DND-41 (cell line): ENCODE measurements around the gene SMS.

Experiments used
- ATAC-seq: fragments of 200-7000 bp; cut with Tn5 transposase; 3 replicates; pipeline ENCODE4 v1.9.1; 2021; ENCODE audit warnings: low read depth; ENCODE audit not compliant: insufficient read depth
- DNase-seq: peaks from one replicate; pipeline ENCODE4 v3.0.0-alpha.2; 2020
- H2AFZ ChIP-seq: 2 replicates; pipeline ENCODE4 v1.6.0; 2012; ENCODE audit warnings: low read depth, low read length
- H3K27ac ChIP-seq: 2 replicates; pipeline ENCODE4 v1.5.1; 2012; ENCODE audit warnings: low read length, inconsistent platforms
- H3K27me3 ChIP-seq: fragments of 200-600 bp; sonication (generic); 2 replicates; pipeline ENCODE4 v1.6.0; 2012; ENCODE audit warnings: low read length, mild to moderate bottlenecking, inconsistent platforms; ENCODE audit not compliant: insufficient read depth, poor library complexity
- H3K36me3 ChIP-seq: 2 replicates; pipeline ENCODE4 v1.5.1; 2012; ENCODE audit warnings: low read length, inconsistent platforms; ENCODE audit not compliant: insufficient read depth
- H3K4me1 ChIP-seq: 2 replicates; pipeline ENCODE4 v1.5.1; 2012; ENCODE audit warnings: mild to moderate bottlenecking, low read length; ENCODE audit not compliant: insufficient read depth
- H3K4me2 ChIP-seq: 2 replicates; pipeline ENCODE4 v1.6.0; 2012; ENCODE audit warnings: mild to moderate bottlenecking, moderate library complexity, low read length, inconsistent platforms; ENCODE audit not compliant: insufficient read depth
- H3K4me3 ChIP-seq, 2 experiments: fragments of 200-600 bp in 1 of 2; shearing (Covaris generic) in 1 of 2; 2 replicates each; pipeline ENCODE4 v1.5.1; 2012 to 2016; ENCODE audit warnings: inconsistent platforms in 2 of 2, low read length in 2 of 2, mild to moderate bottlenecking in 2 of 2, low read depth in 1 of 2, moderate library complexity in 1 of 2
- H3K79me2 ChIP-seq: 2 replicates; pipeline ENCODE4 v1.6.0; 2012; ENCODE audit warnings: low read length, inconsistent platforms; ENCODE audit not compliant: insufficient read depth
- H3K9ac ChIP-seq: 2 replicates; pipeline ENCODE4 v1.6.0; 2012; ENCODE audit warnings: low read depth, mild to moderate bottlenecking, inconsistent platforms, low read length, moderate library complexity
- H3K9me3 ChIP-seq: 2 replicates; pipeline ENCODE4 v1.5.1; 2012; ENCODE audit warnings: low read length, moderate library complexity, mild to moderate bottlenecking, inconsistent platforms; ENCODE audit not compliant: insufficient read depth, severe bottlenecking
- H4K20me1 ChIP-seq: 2 replicates; pipeline ENCODE4 v1.6.0; 2012; ENCODE audit warnings: low read length; ENCODE audit not compliant: insufficient read depth
- CTCF ChIP-seq: IDR thresholded peaks from 2 replicates; pipeline ENCODE4 v1.5.1; 2012; ENCODE audit warnings: borderline replicate concordance, low read length, moderate library complexity, mild to moderate bottlenecking; ENCODE audit not compliant: poor library complexity, severe bottlenecking; ENCODE audit errors: extremely low read depth
- EZH2 ChIP-seq: IDR thresholded peaks from 3 replicates; pipeline ENCODE4 v1.6.1; 2012; ENCODE audit warnings: borderline replicate concordance, low read depth, mild to moderate bottlenecking, moderate library complexity, low read length, inconsistent platforms; ENCODE audit not compliant: severe bottlenecking

Gene SMS

GRCh38 chrX:21962361-21962760 lies 21.9 kb downstream of the SMS start:
- Histone ChIP-seq H3K4me3 (no peak overlapping the region), H3K36me3 (peaks cover 4% of the 10 kb centered on the region; the same call in 1 of the 2 replicates), H2AFZ (no peak overlapping the region), H3K27me3 (no peaks in the 10 kb centered on the region), H4K20me1 (peaks cover 60% of the 10 kb centered on the region; the same call in 1 of the 2 replicates), H3K79me2 (peaks cover 95% of the 10 kb centered on the region), H3K27ac (no peak overlapping the region), H3K9me3 (no peaks in the 10 kb centered on the region), H3K9ac (no peak overlapping the region), H3K4me1 (no peaks in the 10 kb centered on the region), H3K4me2 (no peak overlapping the region)
- TF ChIP-seq EZH2 (no peak), CTCF (no peak)
- no peak for DNase-seq
- no peak for ATAC-seq

DNA sequence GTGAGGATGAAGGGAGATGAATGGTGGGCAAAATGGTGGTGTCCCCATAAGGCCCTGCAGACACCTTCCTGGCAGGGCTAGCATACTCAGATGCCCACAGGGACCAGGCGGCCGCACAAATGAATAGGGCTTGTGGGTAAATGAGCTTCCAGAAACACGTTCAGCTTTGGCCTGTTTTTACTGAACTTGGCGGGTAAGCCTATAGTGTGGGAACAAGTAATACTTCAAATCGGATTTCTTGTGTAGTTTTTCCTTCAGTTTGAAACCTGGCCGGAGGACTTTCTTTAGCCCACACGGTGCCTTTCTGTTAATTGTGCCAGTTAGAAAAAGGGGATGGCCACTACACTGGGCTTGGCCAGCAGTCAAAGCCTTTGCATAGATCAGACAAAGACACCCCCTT lies 22.8 kb downstream of the SMS start:
- ATAC-seq (no peak), DNase-seq (no peak)
- H3K36me3 ChIP-seq = peaks cover 13% of the 10 kb centered on the region; the same call in 1 of the 2 replicates
- no peak overlapping the region for H2AFZ ChIP-seq
- peaks cover 67% of the 10 kb centered on the region; the same call in 1 of the 2 replicates for H4K20me1 ChIP-seq
- H3K4me3 ChIP-seq = no peak overlapping the region
- no peak overlapping the region for H3K27ac ChIP-seq
- peaks cover 92% of the 10 kb centered on the region for H3K79me2 ChIP-seq
- H3K9me3 ChIP-seq = no peaks in the 10 kb centered on the region
- H3K4me1 ChIP-seq = no peaks in the 10 kb centered on the region
- no peak overlapping the region for H3K4me2 ChIP-seq
- TF ChIP-seq EZH2 = no peak
- no peaks in the 10 kb centered on the region for H3K27me3 ChIP-seq
- no peak overlapping the region for H3K9ac ChIP-seq

- no peak for TF ChIP-seq CTCF
- no peak for TF ChIP-seq EZH2
- Histone ChIP-seq H3K9me3 (no peaks in the 10 kb centered on the region), H3K27ac (no peak overlapping the region), H3K36me3 (peaks cover 15% of the 10 kb centered on the region; the same call in 1 of the 2 replicates), H3K27me3 (no peaks in the 10 kb centered on the region), H3K4me1 (no peaks in the 10 kb centered on the region), H3K9ac (no peak overlapping the region), H3K4me2 (no peak overlapping the region), H2AFZ (no peak overlapping the region), H4K20me1 (peaks cover 63% of the 10 kb centered on the region; the same call in 1 of the 2 replicates), H3K4me3 (no peak overlapping the region), H3K79me2 (peaks cover 87% of the 10 kb centered on the region)
- no peak for DNase-seq
- no peak for ATAC-seq
Observed at GRCh38 chrX:21963731-21964405, 23.4 kb downstream of the SMS start.

DNA sequence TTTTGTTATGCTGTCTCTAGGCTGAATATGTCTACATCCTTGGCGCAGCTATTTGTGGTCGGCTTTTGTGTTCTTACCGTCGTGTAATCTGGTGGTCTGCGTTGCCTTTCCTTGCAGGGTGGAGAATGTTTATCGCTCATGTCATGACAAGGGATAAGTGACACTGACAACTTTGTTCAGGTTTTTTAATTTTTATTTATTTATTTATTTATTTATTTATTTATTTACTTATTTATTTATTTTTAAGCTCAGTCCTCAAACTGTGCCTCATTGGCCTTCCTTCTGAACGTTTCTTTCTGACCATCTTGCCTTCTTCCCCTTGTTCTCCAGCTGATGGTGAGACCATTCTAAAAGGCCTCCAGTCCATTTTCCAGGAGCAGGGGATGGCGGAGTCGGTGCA lies 26.4 kb downstream of the SMS start:
- Histone ChIP-seq H3K4me2 (no peak overlapping the region), H4K20me1 (peaks cover 39% of the 10 kb centered on the region; the same call in 1 of the 2 replicates), H3K4me3 (no peak overlapping the region), H3K9ac (no peak overlapping the region), H2AFZ (no peak overlapping the region), H3K36me3 (peaks cover 18% of the 10 kb centered on the region; the same call in 1 of the 2 replicates), H3K9me3 (no peaks in the 10 kb centered on the region), H3K27ac (no peak overlapping the region), H3K4me1 (no peaks in the 10 kb centered on the region), H3K27me3 (no peaks in the 10 kb centered on the region), H3K79me2 (peaks cover 58% of the 10 kb centered on the region)
- no peak for TF ChIP-seq EZH2
- TF ChIP-seq CTCF = no peak
- ATAC-seq (no peak), DNase-seq (no peak)
